Astrocyte of the cerebellum (primary cell): ENCODE results near the gene CLIC3.

Experiments used
- DNase-seq: peaks from one replicate; pipeline ENCODE4 v3.0.0-alpha.2; 2011; ENCODE audit warnings: low read depth
- H3K4me3 ChIP-seq: 2 replicates; pipeline ENCODE4 v1.5.1; 2011; ENCODE audit warnings: mild to moderate bottlenecking, low read depth, low read length, moderate library complexity
- in situ Hi-C: cut with HindIII; loops from 2 replicates; pipeline ENCODE4 v1.10.0; 2017; ENCODE audit warnings: low sequenced_read_pairs
- TF ChIP-seq, protein P1 (sequence below): IDR thresholded peaks from 2 replicates; pipeline ENCODE4 v1.5.1; 2012; ENCODE audit warnings: low read length, low read depth, moderate library complexity, mild to moderate bottlenecking; ENCODE audit errors: missing control alignments

CLIC3 gene

DNA sequence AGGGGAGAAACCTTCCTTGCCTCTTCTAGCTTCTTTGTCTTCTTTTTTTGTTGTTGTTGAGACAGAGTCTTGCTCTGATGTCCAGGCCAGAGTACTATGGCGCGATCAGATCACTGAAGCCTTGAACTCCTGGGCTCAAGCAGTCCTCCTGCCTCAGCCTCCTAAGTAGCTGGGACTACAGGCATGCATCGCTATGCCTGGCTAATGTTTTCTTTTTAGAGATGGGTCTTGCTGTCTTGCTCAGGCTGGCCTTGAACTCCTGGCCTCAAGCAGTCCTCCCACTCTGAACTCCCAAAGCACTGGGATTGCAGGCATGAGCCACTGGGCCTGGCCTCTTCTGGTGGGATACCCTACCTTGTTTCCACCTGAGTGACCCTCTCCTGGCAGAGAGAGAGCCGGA lies 7.5 kb downstream of the CLIC3 start:
- DNase-seq: no peak
- in situ Hi-C loops: no loop called here

DNA sequence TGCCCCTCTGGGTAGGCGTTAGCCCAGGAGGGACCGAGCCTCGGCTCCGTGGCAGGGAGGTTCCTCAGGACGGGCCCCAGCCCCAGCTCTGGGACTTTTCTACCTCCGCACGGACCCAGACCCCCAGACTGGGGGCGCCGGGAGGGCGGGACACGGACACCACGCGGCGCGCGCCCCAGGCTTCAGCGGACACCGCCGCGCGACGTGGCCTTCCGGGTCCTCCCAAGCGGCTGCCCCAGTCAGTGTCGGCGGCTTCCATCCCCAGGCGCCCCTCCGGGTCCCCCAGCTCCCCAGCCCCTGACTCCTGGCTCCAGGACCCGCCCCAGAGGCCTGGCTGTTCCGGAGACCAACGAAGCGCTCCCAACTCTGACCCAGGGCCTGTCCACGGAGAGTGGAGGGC lies 10.5 kb downstream of the CLIC3 start:
- in situ Hi-C loops: no loop called here
- no peak overlapping the region for H3K4me3 ChIP-seq
- TF ChIP-seq, protein P1, sequence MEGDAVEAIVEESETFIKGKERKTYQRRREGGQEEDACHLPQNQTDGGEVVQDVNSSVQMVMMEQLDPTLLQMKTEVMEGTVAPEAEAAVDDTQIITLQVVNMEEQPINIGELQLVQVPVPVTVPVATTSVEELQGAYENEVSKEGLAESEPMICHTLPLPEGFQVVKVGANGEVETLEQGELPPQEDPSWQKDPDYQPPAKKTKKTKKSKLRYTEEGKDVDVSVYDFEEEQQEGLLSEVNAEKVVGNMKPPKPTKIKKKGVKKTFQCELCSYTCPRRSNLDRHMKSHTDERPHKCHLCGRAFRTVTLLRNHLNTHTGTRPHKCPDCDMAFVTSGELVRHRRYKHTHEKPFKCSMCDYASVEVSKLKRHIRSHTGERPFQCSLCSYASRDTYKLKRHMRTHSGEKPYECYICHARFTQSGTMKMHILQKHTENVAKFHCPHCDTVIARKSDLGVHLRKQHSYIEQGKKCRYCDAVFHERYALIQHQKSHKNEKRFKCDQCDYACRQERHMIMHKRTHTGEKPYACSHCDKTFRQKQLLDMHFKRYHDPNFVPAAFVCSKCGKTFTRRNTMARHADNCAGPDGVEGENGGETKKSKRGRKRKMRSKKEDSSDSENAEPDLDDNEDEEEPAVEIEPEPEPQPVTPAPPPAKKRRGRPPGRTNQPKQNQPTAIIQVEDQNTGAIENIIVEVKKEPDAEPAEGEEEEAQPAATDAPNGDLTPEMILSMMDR: no peak
- DNase-seq: no peak

More for the DNA sequence above, 7.5 kb downstream of the CLIC3 start:
- TF ChIP-seq, protein P1: no peak
- H3K4me3 ChIP-seq: no peak overlapping the region

DNA sequence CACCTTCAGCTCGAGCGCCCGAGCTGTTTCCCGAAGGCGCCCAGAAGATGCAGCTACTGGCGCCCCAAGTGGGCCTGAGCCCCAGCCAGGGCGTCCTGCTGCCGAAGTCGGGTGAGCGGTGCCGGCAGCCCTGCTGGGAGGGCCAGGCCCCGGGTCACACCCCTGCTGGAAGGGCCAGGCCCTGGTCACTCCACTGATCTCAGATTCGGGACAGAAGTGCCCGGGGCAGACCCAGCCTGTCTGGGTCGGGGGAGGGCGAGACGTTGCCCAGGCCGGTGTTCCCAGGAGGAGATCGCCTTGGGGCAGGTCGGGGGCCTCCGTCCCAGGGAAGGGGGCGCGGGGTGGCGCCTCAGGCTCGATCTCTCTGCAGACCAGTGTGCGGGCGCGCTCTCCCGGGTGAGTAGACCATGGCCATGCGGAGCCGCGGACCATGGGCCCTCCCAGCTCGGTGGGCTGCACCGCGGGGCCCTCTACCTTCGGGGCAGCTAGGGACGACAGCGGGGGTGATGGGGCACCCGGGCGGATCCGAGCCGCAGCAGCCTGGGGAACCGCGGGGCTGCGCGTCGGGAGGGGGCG lies 11.3 kb downstream of the CLIC3 start:
- DNase-seq: no peak
- in situ Hi-C loops: no loop called here
- TF ChIP-seq, protein P1: no peak
- no peak overlapping the region for H3K4me3 ChIP-seq

DNA sequence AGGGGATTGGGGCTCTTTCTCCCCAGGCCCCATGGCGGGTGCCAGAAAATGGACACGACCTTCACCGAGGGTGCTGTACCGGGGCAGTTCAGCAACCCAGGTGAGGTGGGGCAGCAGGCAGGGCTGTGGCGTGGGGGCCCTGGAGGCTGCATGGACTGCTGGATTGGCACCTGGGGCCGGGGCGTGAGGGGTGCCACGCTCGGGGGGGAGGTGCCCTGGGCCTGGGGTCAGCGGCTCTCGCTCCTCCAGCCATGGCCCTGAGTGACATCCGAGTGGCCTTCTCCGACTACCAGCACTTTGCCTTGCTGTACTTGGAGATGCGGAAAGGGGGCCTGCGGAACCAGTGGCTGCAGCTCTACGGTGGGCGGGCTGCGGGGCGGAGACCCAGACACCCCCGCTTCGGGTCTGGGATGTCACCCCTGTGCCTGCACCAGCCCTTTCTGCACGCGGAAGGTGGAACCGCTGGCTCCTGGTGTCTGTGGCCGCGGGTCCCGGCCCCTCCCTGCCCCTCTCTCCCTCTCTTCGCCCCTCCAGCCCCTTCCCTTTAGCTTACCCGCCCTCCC lies 11.8 kb downstream of the CLIC3 start:
- DNase-seq: no peak
- in situ Hi-C loops: no loop called here
- TF ChIP-seq, protein P1: no peak
- H3K4me3 ChIP-seq: no peak overlapping the region

DNA sequence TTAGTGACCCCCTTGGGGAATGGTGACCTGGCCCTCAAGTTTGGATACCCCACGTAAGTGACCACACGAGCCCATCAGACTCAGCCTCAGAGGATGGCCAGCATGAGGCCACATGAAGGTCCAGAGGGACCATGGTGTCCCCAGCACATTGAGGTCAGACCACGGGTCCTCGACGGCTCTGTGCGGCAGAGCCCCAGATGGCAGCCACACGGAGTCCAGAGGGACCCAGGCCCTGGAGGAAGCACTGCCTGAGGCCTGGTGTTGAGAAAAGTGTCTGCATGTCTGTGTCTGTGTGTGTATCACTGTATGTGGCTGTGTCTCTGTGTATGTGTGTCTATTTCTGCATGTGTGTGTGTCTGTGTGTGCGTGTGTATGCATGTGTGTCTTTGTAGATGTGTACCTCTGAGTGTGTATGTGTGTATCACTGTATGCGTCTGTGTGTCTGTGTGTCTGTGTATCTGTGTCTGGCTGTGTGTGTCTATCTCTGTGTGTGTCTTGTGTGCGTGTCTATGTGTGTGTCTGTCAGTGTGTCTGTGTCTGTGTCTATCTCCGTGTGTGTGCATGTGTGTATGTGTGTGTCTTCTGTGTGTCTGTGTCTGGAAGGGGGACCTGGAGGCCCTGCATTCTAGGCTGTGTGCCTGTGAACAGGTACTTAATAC lies 12.6 kb downstream of the CLIC3 start:
- DNase-seq: no peak
- in situ Hi-C loops: no loop called here
- TF ChIP-seq, protein P1: no peak
- H3K4me3 ChIP-seq: no peak overlapping the region

DNA sequence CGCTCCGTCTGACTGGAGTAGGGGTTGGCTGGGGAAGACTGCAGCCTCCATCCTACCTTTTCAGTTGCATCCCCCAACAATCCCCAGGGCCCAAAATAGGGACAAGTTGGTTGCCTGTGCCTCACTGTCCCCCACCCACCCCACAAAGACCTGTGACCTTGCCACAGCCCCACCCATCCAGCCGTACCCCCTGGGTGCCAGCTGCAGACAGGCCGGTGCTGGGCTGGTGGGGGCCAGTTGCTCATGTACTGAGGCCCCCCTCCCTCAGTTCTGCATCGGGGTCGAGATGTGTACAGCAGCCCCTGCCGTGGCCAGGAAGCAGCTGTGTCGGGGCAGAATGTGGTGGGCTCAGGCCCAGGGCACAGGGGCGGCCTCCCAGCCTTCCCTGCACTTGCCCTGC lies 13.2 kb downstream of the CLIC3 start:
- H3K4me3 ChIP-seq: no peak overlapping the region
- no peak for DNase-seq
- in situ Hi-C loops: no loop called here
- TF ChIP-seq, protein P1: no peak
